Liver (tissue), 9 donors: ENCODE data around the gene UGT1A7. TPM values are rescaled to one million over a fixed set of nuclear protein-coding genes. Genes with fewer than 3 reads are reported as not detected.

Experiments
- DNase-seq: peaks from one replicate; pipeline ENCODE4 v3.0.0-alpha.2; 2017; ENCODE audit warnings: low spot score
- H3K27ac ChIP-seq, 2 donors: one replicate each; pipeline ENCODE4 v1.7.0; 2013; ENCODE audit warnings: inconsistent platforms in 2 of 2, low read length in 2 of 2, control low read depth in 1 of 2, low read depth in 1 of 2, mild to moderate bottlenecking in 1 of 2
- H3K27me3 ChIP-seq, 4 donors: one replicate each; pipeline versions ENCODE4 v1.6.1 to v1.7.0; 2013; ENCODE audit warnings: low read length in 3 of 4, inconsistent platforms in 1 of 4, mild to moderate bottlenecking in 1 of 4, moderate library complexity in 1 of 4; ENCODE audit not compliant: control insufficient read depth in 4 of 4, insufficient read depth in 4 of 4
- H3K36me3 ChIP-seq, 4 donors: one replicate each; pipeline versions ENCODE4 v1.6.1 to v1.7.0; 2013; ENCODE audit warnings: low read length in 3 of 4, mild to moderate bottlenecking in 3 of 4, low read depth in 1 of 4, moderate library complexity in 1 of 4; ENCODE audit not compliant: control insufficient read depth in 4 of 4, insufficient read depth in 3 of 4
- H3K4me1 ChIP-seq, 4 donors: one replicate each; pipeline versions ENCODE4 v1.6.1 to v1.7.0; 2013; ENCODE audit warnings: low read length in 3 of 4, mild to moderate bottlenecking in 3 of 4, moderate library complexity in 1 of 4; ENCODE audit not compliant: control insufficient read depth in 4 of 4, insufficient read depth in 4 of 4
- H3K4me3 ChIP-seq, 3 donors: one replicate each; pipeline versions ENCODE4 v1.6.1 to v1.7.0; 2013; ENCODE audit warnings: low read length in 3 of 3, control low read depth in 1 of 3, low read depth in 1 of 3, mild to moderate bottlenecking in 1 of 3
- H3K9ac ChIP-seq, 2 donors: one replicate each; pipeline ENCODE4 v1.7.0; 2013; ENCODE audit warnings: low read length in 2 of 2, mild to moderate bottlenecking in 2 of 2, moderate library complexity in 2 of 2, control low read depth in 1 of 2, low read depth in 1 of 2
- H3K9me3 ChIP-seq, 4 donors: one replicate each; pipeline versions ENCODE4 v1.6.1 to v1.7.0; 2013; ENCODE audit warnings: low read length in 3 of 4; ENCODE audit not compliant: control insufficient read depth in 4 of 4
- EGR1 ChIP-seq, 2 donors: IDR thresholded peaks; 2 replicates each; pipeline ENCODE4 v1.6.1; 2016 to 2018; ENCODE audit warnings: antibody characterized with exemption in 2 of 2, low read depth in 2 of 2
- FOXA1 ChIP-seq: IDR thresholded peaks from 2 replicates; pipeline ENCODE4 v1.6.1; 2016; ENCODE audit warnings: antibody characterized with exemption
- FOXA2 ChIP-seq: IDR thresholded peaks from 2 replicates; pipeline ENCODE4 v1.6.1; 2016; ENCODE audit warnings: antibody characterized with exemption
- GABPA ChIP-seq, 2 donors: IDR thresholded peaks in 1 of 2; conservative IDR thresholded peaks in 1 of 2; 2 replicates each; pipeline ENCODE4 v1.6.1; 2016; ENCODE audit warnings: antibody characterized with exemption in 2 of 2, mild to moderate bottlenecking in 1 of 2, moderate library complexity in 1 of 2
- HNF4A ChIP-seq, 2 donors: conservative IDR thresholded peaks; 2 replicates each; pipeline ENCODE4 v1.6.1; 2016; ENCODE audit warnings: antibody characterized with exemption in 2 of 2, mild to moderate bottlenecking in 2 of 2
- HNF4G ChIP-seq: IDR thresholded peaks from 2 replicates; pipeline ENCODE4 v1.6.1; 2016; ENCODE audit warnings: antibody characterized with exemption
- JUND ChIP-seq, 2 donors: IDR thresholded peaks; 2 replicates each; pipeline ENCODE4 v1.6.1; 2016; ENCODE audit warnings: antibody characterized with exemption in 2 of 2
- NR2F2 ChIP-seq: IDR thresholded peaks from 2 replicates; pipeline ENCODE4 v1.6.1; 2016; ENCODE audit warnings: antibody characterized with exemption
- RAD21 ChIP-seq, 2 donors: IDR thresholded peaks; 2 replicates each; pipeline ENCODE4 v1.6.1; 2016; ENCODE audit warnings: antibody characterized with exemption in 2 of 2, mild to moderate bottlenecking in 2 of 2
- REST ChIP-seq: IDR thresholded peaks from 2 replicates; pipeline ENCODE4 v1.6.1; 2016; ENCODE audit warnings: antibody characterized with exemption, mild to moderate bottlenecking
- RXRA ChIP-seq, 2 donors: IDR thresholded peaks; 2 replicates each; pipeline ENCODE4 v1.6.1; 2017 to 2018; ENCODE audit warnings: antibody characterized with exemption in 2 of 2, mild to moderate bottlenecking in 1 of 2
- SP1 ChIP-seq: IDR thresholded peaks from 2 replicates; pipeline ENCODE4 v1.6.1; 2018; ENCODE audit warnings: antibody characterized with exemption, mild to moderate bottlenecking
- TAF1 ChIP-seq: conservative IDR thresholded peaks from 2 replicates; pipeline ENCODE4 v1.6.1; 2016; ENCODE audit warnings: antibody characterized with exemption, mild to moderate bottlenecking
- YY1 ChIP-seq: IDR thresholded peaks from 2 replicates; pipeline ENCODE4 v1.6.1; 2016; ENCODE audit warnings: antibody characterized with exemption, mild to moderate bottlenecking
- ZBTB33 ChIP-seq: IDR thresholded peaks from 2 replicates; pipeline ENCODE4 v1.6.1; 2016; ENCODE audit warnings: antibody characterized with exemption
- WGBS: extraction: QIAGEN DNeasy Blood & Tissue Kit; methylation state at CpG from one replicate; pipeline ENCODE4 v1.1.7; 2013; 5-methylcytosine and 5-hydroxymethylcytosine counted together
- polyA plus RNA-seq, 2 donors: library from polyadenylated mRNA; stranded (reverse) in 1 of 2; unstranded in 1 of 2; fragments of 200-250 nt in 1 of 2; fragments of >200 nt in 1 of 2; fragmentation: Nextera tagmentation in 1 of 2; extraction: Ambion mirVana in 1 of 2; gene quantifications; one replicate each; pipeline versions ENCODE4 v1.2.1 to v1.2.3, GENCODE V29; 2013 to 2015
- total RNA-seq, 2 donors: library from RNA; depleted of rRNA; stranded (reverse); fragments of >200 nt; gene quantifications; one replicate each; pipeline ENCODE4 v1.2.3, GENCODE V29; 2014
- TF ChIP-seq, protein P1 (sequence below): fragments of 150-350 bp; IDR thresholded peaks from 2 replicates; pipeline ENCODE4 v1.5.1; 2017; ENCODE audit warnings: improper control_type of control experiment, low read depth, low read length; ENCODE audit not compliant: missing input control
- TF ChIP-seq, protein P2 (sequence below): IDR thresholded peaks from 2 replicates; pipeline ENCODE4 v1.6.1; 2016; ENCODE audit warnings: antibody characterized with exemption
- TF ChIP-seq, protein P3 (sequence below): IDR thresholded peaks from 2 replicates; pipeline ENCODE4 v1.6.1; 2016; ENCODE audit warnings: antibody characterized with exemption
- donor health status: healthy.
- donor health status: healthy.
- donor health status: healthy.
- donor health status: healthy.
- donor health status: healthy.

UGT1A7 gene
- total and polyA plus RNA-seq, 4 donors, result 0.02 to 2.2 (median 0.38) TPM; not detected in 1

GRCh38 chr2:233698740-233699139 lies 17.0 kb downstream of the UGT1A7 start:
- H3K27ac ChIP-seq, result peak overlapping the region in 1 of 2 donors; percentile 13
- H3K36me3 ChIP-seq, result no peaks in the 10 kb centered on the region
- no peaks in the 10 kb centered on the region for H3K9me3 ChIP-seq
- 88% methylated on average over 4 of the region's 4 CpGs for WGBS
- no peak for DNase-seq
- H3K9ac ChIP-seq, result no peak overlapping the region
- TF ChIP-seq, protein P1, sequence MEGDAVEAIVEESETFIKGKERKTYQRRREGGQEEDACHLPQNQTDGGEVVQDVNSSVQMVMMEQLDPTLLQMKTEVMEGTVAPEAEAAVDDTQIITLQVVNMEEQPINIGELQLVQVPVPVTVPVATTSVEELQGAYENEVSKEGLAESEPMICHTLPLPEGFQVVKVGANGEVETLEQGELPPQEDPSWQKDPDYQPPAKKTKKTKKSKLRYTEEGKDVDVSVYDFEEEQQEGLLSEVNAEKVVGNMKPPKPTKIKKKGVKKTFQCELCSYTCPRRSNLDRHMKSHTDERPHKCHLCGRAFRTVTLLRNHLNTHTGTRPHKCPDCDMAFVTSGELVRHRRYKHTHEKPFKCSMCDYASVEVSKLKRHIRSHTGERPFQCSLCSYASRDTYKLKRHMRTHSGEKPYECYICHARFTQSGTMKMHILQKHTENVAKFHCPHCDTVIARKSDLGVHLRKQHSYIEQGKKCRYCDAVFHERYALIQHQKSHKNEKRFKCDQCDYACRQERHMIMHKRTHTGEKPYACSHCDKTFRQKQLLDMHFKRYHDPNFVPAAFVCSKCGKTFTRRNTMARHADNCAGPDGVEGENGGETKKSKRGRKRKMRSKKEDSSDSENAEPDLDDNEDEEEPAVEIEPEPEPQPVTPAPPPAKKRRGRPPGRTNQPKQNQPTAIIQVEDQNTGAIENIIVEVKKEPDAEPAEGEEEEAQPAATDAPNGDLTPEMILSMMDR, result no peak
- TF ChIP-seq GABPA (IDR thresholded peaks at IDR 0.05 in 1 of 2, conservative IDR thresholded peaks at IDR 0.05 in 1 of 2), result no peak
- no peak for TF ChIP-seq HNF4G
- TF ChIP-seq SP1, result no peak
- no peak for TF ChIP-seq YY1
- TF ChIP-seq NR2F2, result no peak
- no peak for TF ChIP-seq TAF1
- TF ChIP-seq EGR1 (IDR thresholded peaks at IDR 0.05; ENCODE audit: low read depth in 2 of 2), result no peak
- TF ChIP-seq RXRA (IDR thresholded peaks at IDR 0.05), result no peak
- no peak for TF ChIP-seq HNF4A (conservative IDR thresholded peaks at IDR 0.05)
- TF ChIP-seq, protein P2, sequence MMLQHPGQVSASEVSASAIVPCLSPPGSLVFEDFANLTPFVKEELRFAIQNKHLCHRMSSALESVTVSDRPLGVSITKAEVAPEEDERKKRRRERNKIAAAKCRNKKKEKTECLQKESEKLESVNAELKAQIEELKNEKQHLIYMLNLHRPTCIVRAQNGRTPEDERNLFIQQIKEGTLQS, result no peak
- no peak for TF ChIP-seq FOXA1
- no peak for TF ChIP-seq REST
- TF ChIP-seq JUND (IDR thresholded peaks at IDR 0.05), result no peak
- no peak for TF ChIP-seq RAD21 (IDR thresholded peaks at IDR 0.05)
- TF ChIP-seq, protein P3, sequence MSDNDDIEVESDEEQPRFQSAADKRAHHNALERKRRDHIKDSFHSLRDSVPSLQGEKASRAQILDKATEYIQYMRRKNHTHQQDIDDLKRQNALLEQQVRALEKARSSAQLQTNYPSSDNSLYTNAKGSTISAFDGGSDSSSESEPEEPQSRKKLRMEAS, result no peak
- TF ChIP-seq FOXA2, result no peak
- no peak for TF ChIP-seq ZBTB33
- H3K4me1 ChIP-seq, result peaks cover 6 to 47% (median 26%) of the 10 kb centered on the region in 4 donors
- H3K27me3 ChIP-seq, result no peaks in the 10 kb centered on the region
- no peak overlapping the region for H3K4me3 ChIP-seq
